Germinal center (tissue), 1 donor: ENCODE results near the gene KCNQ1.

Experiments used
- DNase-seq: peaks from one replicate; pipeline ENCODE4 v3.0.0; 2012; ENCODE audit warnings: mixed read lengths, low spot score

KCNQ1 gene

DNA sequence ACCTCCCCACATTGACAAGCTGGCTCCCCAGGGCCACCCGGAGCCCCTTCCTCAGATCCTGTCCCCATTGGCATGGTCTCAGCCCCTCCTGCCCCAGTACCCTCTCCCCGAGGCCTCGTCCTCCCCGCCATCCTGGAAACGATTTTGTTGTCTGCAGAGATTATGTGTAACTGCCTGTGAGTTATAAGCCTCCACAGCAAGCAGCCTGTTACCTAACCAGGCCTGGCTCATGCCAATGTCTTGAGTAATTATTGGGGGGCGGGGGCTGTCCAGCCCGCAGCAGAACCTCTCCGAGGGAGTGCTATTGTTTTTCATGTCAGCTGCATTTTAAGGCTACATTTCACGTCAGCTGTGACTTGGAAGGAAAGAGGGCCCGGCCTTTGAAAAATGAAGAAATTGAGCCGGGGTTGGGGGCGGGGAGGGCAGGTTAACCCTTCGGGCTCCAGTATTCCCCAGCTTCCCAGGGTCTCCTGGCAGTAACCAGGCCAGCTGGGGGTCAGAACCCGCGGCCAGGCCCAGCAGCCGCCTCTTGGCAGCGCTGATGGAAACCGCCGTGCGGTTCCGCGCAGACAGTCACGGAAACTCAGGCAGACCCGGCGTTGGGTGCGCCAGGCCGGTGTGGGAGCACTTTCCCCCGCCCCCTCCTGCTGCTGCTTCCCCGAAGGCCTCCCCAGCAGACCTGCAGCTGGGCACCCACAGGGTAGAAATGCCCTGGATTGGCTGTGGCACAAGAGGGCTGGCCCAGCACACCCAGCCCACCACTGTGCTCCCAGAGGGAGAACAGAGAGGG lies 381.3 kb downstream of the KCNQ1 start:
- DNase-seq: no peak

DNA sequence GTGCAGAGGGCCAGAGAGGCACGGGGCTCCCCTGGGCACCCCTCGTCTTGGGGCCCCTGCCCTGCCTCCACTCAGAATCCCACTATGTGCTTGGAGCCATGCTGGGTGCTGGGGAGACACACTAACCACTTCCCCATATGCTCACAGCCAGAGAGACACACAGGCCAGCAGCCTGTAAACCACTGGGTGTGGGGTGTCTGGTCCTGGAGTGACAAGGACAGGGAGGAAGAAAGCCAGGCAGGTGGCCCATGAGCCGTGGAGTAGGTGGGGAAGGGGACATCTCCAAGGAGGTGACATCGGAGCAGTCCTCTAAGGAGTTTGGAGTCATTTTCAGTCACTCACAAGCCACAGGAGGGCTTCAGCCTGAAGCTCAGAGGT lies 381.9 kb downstream of the KCNQ1 start:
- no peak for DNase-seq

DNA sequence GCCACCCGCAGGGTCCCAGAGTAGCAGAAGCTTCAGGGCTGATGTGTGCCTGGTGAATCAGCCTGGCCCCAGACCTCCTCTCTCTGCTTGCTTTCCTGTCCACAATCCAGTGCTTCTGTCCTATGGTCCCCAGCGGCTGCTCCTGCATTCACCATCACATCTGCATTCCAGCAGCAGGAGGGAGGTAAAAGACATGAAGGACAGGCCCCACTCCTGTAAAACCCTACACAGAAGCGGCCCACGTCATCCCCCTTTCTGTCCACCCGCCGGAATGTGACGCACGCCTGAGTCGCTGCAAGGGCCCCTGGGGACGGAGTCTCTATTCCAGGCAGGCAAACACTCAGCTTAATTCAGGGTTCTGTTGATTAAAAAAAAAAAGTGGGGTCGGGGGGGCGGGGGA lies 382.4 kb downstream of the KCNQ1 start:
- DNase-seq: no peak

DNA sequence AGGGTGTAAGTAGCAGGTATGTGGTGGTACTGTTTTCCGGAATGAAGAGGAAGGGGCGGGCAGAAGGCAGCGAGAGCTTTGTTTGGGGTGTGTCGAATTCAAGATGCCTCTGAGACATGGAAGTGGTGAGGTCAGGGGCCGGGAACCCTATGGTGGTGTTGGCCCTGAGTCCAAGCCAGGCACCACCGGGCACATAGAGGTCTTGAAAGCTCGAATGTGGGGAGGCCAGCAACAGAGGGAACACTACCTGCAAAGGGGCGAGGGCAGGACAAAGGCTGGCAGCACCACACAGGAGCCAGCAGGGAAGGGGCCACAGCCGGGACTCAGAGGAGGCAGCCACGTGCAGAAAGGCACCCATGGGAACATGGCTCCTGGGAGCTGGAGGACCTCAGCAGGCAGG lies 383.0 kb downstream of the KCNQ1 start:
- no peak for DNase-seq

DNA sequence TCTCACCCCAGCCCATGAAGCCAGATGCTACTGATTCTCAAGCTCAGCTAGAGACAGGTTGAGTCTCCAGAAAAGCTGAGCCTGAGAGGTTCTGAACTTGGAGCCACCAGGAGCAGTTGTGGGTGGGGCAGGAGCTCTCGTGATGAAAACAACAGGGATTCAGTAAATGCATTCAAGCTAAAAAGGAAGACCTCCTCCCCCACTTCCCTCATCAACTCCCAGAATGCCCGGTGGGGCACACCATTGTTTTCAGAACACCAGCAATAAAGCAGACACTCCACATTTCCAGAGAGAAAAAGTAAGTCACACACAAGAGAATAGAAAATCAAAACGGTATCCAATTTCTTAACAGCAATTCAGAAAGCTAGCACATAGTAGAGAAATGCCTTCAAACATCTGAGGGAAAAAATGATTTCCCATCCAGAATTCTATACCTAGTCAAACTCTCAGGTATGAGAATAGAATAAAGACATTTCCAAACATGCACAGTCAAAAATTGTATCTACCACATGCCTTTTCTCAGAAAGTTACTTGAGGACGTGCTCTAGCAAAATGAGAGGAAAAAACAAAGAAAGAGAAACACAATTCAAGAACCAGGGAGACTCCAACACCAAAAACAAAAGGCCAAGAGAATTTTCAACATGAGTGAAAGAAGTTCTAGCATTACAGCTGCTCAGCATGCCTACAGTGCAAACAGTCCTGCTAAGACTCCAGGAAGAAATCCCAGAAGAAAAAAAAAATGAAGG lies 383.9 kb downstream of the KCNQ1 start:
- DNase-seq: no peak

DNA sequence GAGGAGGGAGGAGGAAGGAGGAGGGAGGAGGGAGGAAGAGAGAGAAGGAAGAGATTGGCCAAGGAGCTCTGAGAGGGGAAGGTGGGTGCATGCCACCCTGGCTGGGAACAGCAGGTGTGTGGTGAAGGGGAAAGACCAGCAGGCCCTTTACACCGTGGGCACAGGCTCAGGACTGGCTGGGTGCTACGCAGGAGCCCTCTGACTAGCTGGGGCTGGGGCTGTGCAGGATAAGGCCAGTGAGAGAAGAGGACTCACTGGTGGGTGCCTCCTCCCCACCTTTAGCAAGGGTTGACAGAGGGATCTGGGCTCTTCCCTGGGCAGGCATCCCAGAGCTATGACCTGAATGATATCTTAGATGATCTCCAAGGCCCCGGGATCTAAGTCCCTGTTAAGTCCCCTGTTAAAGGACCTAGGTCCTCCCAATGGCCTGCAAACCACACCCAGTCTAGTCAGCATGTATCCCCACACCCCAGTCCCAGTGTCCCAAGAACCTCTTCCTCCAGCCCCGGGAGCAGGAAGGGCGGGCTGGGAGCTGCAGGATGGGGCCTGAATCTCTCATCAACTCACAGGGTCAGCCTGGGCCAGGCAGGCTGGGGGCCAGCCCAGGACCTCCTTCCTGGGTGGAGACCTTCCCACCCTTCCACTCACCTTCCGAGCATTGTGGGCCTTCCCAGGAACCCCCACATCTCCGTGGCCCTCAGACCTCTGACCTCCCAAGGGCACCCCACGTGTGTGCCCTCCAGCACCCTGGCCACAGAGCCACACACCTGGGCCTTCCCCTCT lies 385.4 kb downstream of the KCNQ1 start:
- no peak for DNase-seq

DNA sequence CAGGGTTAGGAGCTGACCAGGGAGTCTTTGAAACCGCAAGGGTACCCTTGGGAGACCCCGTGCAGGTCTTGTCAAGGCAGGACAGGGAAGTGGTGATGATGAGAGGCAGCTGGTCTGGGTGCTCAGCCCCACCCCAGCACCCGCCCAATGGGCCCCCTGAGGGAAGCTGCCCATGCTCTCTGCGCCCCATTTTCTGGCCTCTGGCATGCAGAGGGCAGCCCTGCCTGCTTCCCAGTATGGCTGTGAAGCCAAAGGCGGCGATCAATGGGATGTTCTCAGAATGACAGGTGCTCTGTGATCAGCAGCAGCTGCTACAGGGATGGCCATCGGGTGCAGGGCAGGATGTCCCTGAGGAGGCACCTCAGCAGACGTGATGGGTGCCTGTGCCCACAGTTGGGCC lies 386.1 kb downstream of the KCNQ1 start:
- DNase-seq: no peak

DNA sequence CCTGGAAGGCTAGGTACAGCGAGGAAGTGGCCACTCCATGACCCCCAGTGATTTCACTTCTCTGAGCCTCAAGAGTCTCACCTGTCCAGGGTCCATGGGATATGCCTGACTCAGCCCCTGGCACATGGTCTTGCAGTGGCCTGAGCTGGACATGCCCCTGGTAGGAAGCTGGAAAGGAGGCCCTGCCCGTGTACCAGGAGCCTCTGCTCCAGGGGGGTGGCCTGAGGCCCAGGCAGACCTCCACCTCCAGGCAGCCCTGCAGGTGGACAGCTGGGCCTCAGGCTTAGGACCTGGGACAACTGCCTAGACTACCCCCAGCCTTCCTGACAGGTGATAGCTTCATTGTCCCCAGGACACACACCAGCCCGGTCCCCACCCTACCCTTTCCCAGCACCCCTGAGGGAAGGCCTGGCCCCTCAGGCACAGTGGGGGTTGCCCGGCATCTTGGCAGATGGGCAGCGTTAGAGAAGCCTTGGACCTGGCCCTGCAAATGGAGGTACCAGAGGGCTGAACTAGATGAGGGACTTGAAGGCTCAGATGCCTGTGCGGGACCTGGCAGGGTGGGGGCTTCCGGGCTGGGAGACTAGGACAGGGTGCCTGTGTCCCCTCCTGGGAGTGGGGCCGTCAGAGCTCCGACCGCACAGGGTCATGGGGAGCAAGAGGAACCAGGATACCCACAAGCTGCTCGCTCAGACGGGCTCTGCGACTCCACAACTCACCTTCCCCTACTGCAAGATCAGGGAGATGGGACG lies 387.1 kb downstream of the KCNQ1 start:
- DNase-seq: no peak

DNA sequence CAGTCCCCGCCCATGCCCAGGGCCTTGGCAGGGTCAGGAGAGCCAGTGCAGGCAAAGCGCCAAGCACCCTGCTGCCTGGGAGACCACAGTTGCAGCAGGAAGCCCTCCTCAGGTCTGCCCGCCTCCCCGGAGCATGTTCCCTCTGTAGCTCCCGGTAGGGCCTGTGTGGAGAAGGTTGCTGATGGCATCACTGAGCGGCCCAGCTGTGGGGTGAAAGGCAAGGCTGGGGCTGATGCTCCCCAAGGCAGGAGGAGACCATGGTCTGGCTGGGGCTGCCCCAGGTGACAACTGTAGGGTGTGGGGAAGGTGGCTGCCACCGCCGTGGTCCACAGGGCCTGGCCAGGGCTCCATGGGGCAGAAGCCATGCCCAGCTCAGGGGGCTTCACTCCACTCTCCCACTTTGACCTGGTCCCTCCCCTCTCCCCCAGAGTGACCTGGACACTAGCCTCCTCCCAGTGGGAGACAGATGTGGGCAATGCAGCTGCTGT lies 387.8 kb downstream of the KCNQ1 start:
- no peak for DNase-seq

DNA sequence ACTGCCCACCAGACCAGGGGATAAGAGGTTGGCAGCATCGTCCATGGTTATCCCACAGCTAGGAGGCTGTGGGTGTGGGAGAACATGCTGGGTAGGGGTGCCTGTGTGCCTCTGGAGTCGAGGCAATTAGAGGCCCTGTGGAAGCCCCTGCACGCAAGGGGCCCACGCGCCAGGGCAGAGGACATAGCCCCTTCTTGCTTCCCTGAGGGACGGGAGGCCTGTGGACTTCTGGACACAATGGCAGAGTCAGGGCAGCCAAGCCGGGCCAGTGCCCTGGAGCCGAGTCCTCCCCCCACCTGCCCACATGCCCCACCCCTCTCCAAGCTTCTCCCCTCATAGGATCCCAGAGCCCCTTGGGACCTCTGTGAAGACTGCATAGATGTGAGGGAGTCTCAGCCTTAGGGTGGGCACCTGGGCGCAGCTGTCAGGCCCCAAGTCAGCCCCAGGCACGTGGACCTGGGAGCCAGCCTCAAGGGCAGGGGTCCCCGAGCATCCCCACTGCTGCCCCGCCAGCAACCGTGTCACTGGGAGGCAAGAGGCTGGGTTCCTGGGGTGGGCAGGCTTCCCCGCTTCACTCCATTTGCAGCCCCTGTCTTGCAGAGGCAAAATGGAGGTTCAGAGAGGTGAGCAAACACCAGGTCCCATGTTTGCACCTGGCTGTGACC lies 388.4 kb downstream of the KCNQ1 start:
- DNase-seq: no peak

DNA sequence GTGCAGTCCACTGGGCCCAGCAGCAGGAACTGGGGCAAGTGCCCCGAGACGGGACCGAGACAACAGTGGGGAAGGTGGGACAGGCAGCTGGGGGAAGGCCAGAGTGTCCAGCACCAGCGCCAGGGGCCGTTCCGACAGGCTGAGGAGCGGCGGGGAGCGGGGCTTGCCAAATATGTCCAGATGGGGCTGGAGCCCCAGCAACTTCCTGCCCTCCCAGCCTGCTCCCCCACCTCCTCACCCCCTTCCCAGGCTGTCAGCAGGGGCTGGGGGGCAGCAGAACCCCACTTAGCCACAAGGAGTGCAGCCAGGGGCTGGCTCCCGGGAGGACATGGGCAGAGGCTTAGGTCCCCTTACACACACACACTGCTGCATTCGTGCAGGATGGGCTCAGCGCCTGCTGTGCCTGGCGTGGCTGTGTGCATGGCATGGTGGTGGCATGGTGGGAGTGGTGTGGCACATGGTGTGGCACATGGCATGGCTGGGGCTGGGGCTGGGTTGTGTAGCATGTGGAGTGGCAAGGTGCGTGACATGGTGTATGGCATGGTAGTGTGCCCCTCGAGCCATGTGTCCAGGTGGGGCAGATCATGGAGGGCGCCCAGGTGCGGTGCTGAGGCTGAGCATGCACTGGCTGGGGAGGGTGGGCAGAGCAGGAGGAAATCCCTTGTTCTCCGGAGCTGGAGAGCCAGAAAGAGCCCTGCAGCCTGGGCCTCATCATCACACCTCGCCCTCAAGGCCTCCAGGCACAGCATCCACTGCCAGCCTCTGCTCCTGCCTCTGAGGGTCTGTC lies 389.1 kb downstream of the KCNQ1 start:
- DNase-seq: no peak

DNA sequence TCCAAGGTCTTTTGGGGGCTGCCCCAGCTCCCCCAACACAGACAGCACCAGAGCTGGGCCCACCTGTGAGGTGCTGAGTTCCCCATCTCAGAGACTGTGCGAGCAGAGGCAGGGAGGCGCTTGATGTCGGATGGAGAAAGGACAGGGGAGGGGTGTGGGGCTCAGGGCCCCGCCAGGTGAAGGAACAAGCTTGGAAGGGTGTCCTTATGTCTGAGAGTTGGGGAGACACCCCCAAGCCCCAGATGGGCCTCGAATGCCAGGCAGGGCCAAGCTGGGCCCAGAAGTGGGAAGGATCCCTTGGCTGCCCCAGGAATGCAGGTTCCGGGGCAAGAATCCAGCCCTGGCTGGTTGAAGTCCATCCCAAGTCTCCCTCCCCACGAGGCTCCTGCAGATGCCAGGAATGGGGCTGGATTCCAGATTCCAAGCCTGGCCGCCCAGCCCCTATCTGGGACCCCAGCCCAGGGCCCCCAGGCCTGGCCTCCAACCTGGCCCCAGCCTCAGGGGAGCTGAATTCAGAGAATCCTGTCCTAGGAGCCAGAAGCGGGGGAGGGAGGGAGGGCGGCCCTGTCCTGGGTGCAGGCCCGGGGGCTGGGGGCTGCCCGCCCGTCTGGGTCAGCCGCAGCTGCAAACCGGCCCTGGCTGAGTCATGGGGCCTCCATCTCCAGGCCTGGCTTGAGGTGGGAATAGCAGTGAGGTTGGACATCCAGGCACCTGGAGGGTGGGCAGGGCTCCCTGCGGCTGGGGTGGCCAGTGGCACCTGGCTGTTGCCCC lies 389.9 kb downstream of the KCNQ1 start:
- DNase-seq: no peak

DNA sequence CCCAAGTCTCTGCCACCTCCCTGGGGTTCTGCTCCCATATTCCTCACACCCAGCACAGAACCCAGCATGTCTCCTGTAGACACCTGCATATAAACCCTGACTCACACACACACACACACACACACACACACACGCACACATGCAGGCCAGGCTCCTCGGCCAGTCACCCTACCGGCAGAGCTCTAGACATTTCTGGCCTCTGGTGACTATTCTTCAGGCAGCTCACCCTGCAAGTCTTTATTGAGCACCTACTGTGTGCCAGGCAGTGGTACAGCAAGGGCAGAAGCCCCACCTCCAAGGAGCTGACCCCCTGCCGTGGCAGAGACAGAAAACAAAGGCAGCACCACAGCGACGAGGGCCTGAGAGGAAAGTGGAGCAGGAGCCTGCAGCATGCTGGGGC lies 390.5 kb downstream of the KCNQ1 start:
- DNase-seq: no peak

DNA sequence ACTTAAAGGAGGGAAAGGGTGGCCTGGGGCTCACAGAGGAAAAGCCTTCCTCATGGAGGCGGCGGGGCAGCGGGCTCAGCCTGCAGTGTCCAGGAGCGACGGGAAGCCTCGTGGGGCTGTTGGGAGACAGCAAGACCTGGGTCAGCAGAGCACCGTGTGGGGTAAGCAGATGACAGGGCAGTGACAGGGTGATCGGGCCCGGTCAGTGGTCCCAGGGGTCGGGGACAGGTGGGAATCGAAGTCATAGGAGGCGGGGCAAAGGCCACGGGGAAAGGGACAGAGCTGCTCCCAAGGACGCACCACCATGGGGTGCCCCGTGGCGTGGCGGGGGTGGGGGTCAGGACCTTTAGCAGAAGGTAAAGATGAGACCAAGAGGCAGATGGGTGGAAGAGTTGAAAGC lies 390.9 kb downstream of the KCNQ1 start:
- no peak for DNase-seq

DNA sequence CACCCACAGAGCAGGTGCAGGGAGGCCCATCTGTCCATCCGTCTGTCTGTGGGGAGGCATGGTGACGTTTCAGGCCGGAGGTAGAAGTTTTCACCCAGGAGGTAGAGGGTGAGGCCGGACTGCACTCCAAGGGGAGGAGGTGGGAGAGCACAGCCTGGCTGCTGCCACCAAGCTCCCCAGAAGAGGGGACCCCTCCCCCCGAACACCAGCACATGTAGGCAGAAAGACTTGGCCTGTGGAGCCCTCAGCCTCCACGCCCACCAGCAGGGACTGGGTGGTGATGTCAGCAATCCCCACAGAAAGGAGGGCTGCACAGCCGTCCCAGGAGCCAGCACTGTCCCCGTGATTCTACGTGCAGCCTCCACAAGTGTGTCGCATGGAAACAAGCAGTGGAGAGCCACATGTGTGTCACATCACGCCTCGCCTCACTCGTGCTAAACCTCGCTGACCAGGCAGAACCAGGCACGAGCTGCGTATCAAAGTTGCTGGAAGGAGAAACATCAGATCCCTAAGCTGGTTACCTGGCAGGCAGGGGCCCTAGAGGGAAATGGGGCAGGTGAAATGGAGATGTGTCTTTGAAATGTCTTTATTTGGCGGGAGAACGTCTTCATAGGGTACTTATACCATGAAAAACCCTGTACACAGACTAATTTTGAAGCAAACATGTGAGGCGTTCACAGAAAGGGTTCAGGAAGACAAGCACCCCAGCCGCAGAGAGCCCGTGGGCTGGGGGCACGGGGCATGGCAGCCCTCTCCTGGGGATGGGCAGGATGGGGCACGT lies 391.7 kb downstream of the KCNQ1 start:
- no peak for DNase-seq

DNA sequence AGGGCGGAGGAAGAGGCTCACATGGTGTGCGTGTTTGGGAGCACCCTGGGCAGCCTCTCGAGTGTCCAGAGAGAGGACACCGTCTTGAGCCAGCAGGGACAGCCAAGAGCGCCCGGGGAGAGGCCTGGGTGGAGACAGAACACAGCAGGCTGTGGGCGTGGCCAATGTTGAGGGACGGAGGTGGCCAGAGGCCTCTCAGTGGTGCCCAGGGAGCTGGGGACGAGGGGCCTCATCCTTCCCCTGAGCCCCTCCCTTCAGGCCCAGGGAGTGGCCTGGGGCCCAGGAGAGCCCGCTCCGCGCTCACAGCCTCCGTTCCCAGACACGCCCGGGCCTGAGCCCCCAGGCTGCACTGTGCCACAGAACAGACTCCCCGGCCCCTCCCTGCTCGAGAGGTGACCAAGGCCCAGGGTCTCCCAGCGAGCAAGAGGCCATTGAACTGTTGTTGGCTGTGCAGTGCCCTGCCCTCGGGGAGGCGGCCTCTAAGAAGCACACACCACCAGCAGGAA lies 392.3 kb downstream of the KCNQ1 start:
- no peak for DNase-seq

DNA sequence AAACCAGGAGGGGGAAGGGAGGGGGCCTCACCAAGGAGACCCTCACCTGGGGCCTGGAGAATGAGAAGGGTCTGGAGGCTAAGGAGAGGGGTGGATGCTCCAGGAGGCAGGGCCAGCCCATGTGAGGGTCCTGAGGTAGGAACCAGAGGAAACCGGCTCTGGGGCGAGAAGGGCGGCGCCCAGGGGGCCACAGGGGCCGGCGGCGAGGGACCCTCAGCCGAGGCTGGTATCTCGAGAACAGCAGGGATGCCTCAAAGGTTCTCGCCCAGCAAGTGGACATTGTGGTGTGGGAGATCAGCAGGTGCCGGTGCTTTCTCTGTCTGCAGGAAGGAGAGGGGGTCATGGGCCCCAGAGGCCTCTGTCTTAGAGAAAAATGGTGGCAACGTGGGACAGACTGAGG lies 392.8 kb downstream of the KCNQ1 start:
- no peak for DNase-seq

DNA sequence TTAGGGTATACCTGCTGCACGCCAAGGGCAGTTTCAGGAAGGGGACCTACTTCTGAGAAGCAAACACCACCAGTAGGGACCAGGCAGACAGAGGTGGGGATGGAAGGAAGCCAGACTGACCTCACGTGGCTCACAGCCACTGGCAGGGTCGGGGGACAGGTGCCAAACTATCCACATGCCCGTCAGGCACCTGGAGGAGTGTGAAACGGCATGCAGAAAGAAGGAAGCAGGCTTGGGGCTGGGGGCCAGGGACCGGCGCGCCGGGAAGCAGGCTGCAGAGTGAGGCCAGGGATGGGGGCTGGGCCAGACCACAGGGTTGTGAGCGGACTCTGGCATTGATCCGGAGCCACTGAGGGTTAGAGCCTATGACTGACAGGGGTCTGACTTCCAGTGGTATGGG lies 393.3 kb downstream of the KCNQ1 start:
- DNase-seq: no peak
